Loucy (cell line): Measurements from ENCODE around the gene CENPB.

ENCODE experiments used
- CTCF ChIP-seq: fragments of 200-600 bp; sonication (generic); conservative IDR thresholded peaks from 2 replicates; pipeline ENCODE4 v1.5.1; 2014; ENCODE audit warnings: mild to moderate bottlenecking, antibody characterized with exemption, low read length
- EZH2phosphoT487 ChIP-seq: fragments of 200-600 bp; IDR thresholded peaks from 2 replicates; pipeline ENCODE4 v1.6.1; 2018; ENCODE audit warnings: antibody characterized with exemption, mild to moderate bottlenecking, moderate library complexity, borderline replicate concordance

GRCh38 chr20:3765171-3765882, 21.2 kb downstream of the CENPB start:
- TF ChIP-seq CTCF (no peak), EZH2phosphoT487 (no peak)
